ENCODE measurements around the gene GFRA1. TPM values are rescaled to one million over a fixed set of nuclear protein-coding genes. Genes with fewer than 3 reads are reported as not detected.
A peak's percentile ranks its signal among the peaks of the same experiment; 100 is the strongest.

GFRA1 gene
- total RNA-seq, 2 experiments from 2014 or later, result not detected

GRCh38 chr10:116274064-116274904 lies 1.3 kb upstream of the GFRA1 start:
- intact Hi-C loops (cut with DNase I, micrococcal nuclease), result no loop called here
- CTCF ChIA-PET, result no interaction called here
- Histone ChIP-seq H3K4me1 (ENCODE audit: insufficient read depth, low read length) (no peaks in the 10 kb centered on the region), H3K4me3 (ENCODE audit: low read length) (no peak overlapping the region), H3K27ac (ENCODE audit: low read depth in 1 of 2, low read length in 2 of 2) (no peak overlapping the region), H3K27me3 (ENCODE audit: control insufficient read depth in 1 of 2, insufficient read depth in 2 of 2, low read length in 2 of 2) (peaks cover 26 to 46% of the 10 kb centered on the region in 2 experiments), H3K9me3 (ENCODE audit: control insufficient read depth in 1 of 2, insufficient read depth in 1 of 2, low read length in 2 of 2) (peaks cover 0 to 42% of the 10 kb centered on the region in 2 experiments), H3K36me3 (ENCODE audit: insufficient read depth, low read length) (no peaks in the 10 kb centered on the region)
- H3K27ac Mint-ChIP-seq, result no peak overlapping the region
- H3K36me3 Mint-ChIP-seq (ENCODE audit: low read depth), result no peaks in the 10 kb centered on the region
- no peak for ATAC-seq (ENCODE audit: poor library complexity)
- TF ChIP-seq CTCF (IDR thresholded peaks at IDR 0.05), result no peak
- peaks cover 55% of the 10 kb centered on the region for H3K27me3 Mint-ChIP-seq
- peaks cover 7% of the 10 kb centered on the region for H3K4me1 Mint-ChIP-seq (ENCODE audit: low read depth)
- H3K4me3 Mint-ChIP-seq, result no peak overlapping the region
- DNase-seq, result no peak
- POLR2A ChIA-PET, result no interaction called here
- no peaks in the 10 kb centered on the region for H3K9me3 Mint-ChIP-seq

- Mint-ChIP-seq H3K4me3 (no peak overlapping the region), H3K4me1 (ENCODE audit: low read depth) (peaks cover 7% of the 10 kb centered on the region), H3K27me3 (peaks cover 63% of the 10 kb centered on the region), H3K36me3 (ENCODE audit: low read depth) (no peaks in the 10 kb centered on the region), H3K27ac (no peak overlapping the region), H3K9me3 (no peaks in the 10 kb centered on the region)
- H3K27me3 ChIP-seq (ENCODE audit: control insufficient read depth in 1 of 2, insufficient read depth in 2 of 2, low read length in 2 of 2), result peaks cover 26 to 55% of the 10 kb centered on the region in 2 experiments
- no peaks in the 10 kb centered on the region for H3K4me1 ChIP-seq (ENCODE audit: insufficient read depth, low read length)
- intact Hi-C loops (cut with DNase I, micrococcal nuclease), result no loop called here
- no peak for TF ChIP-seq CTCF (IDR thresholded peaks at IDR 0.05)
- DNase-seq, result peak in 1 of 14 experiments; percentile 3
- POLR2A ChIA-PET, result no interaction called here
- H3K36me3 ChIP-seq (ENCODE audit: insufficient read depth, low read length), result no peaks in the 10 kb centered on the region
- peaks cover 0 to 48% of the 10 kb centered on the region in 2 experiments for H3K9me3 ChIP-seq (ENCODE audit: control insufficient read depth in 1 of 2, insufficient read depth in 1 of 2, low read length in 2 of 2)
- CTCF ChIA-PET, result no interaction called here
- no peak overlapping the region for H3K27ac ChIP-seq (ENCODE audit: low read depth in 1 of 2, low read length in 2 of 2)
- no peak overlapping the region for H3K4me3 ChIP-seq (ENCODE audit: low read length)
- no peak for ATAC-seq (ENCODE audit: poor library complexity)
Observed at GRCh38 chr10:116271593-116272439, 1.2 kb downstream of the GFRA1 start.

GRCh38 chr10:116270771-116271592 lies 2.0 kb downstream of the GFRA1 start:
- Mint-ChIP-seq H3K27ac (no peak overlapping the region), H3K27me3 (peaks cover 64% of the 10 kb centered on the region), H3K9me3 (no peaks in the 10 kb centered on the region), H3K36me3 (ENCODE audit: low read depth) (no peaks in the 10 kb centered on the region), H3K4me1 (ENCODE audit: low read depth) (peaks cover 7% of the 10 kb centered on the region), H3K4me3 (no peak overlapping the region)
- peaks cover 26 to 52% of the 10 kb centered on the region in 2 experiments for H3K27me3 ChIP-seq (ENCODE audit: control insufficient read depth in 1 of 2, insufficient read depth in 2 of 2, low read length in 2 of 2)
- POLR2A ChIA-PET, result no interaction called here
- no peaks in the 10 kb centered on the region for H3K36me3 ChIP-seq (ENCODE audit: insufficient read depth, low read length)
- no peak overlapping the region for H3K4me3 ChIP-seq (ENCODE audit: low read length)
- peaks cover 0 to 48% of the 10 kb centered on the region in 2 experiments for H3K9me3 ChIP-seq (ENCODE audit: control insufficient read depth in 1 of 2, insufficient read depth in 1 of 2, low read length in 2 of 2)
- intact Hi-C loops (cut with DNase I, micrococcal nuclease), result no loop called here
- no peak overlapping the region for H3K27ac ChIP-seq (ENCODE audit: low read depth in 1 of 2, low read length in 2 of 2)
- CTCF ChIA-PET, result no interaction called here
- DNase-seq, result no peak
- no peaks in the 10 kb centered on the region for H3K4me1 ChIP-seq (ENCODE audit: insufficient read depth, low read length)
- no peak for ATAC-seq (ENCODE audit: poor library complexity)
- TF ChIP-seq CTCF (IDR thresholded peaks at IDR 0.05), result no peak
